ENCODE measurements around the gene CNOT6.
"Not testable (repeated sequence)": the region's sequence is repeated elsewhere in the genome, so short reads cannot be mapped to it uniquely, and the experiment has no call there.

Gene CNOT6

GRCh38 chr5:180522330-180522729, 28.2 kb downstream of the CNOT6 start:
- no peak for DNase-seq

- DNase-seq = no peak
Observed at GRCh38 chr5:180523629-180524466, 29.7 kb downstream of the CNOT6 start.

- DNase-seq = peak; percentile 37
Observed at GRCh38 chr5:180525399-180525798, 31.2 kb downstream of the CNOT6 start.

- no peak for DNase-seq
Observed at GRCh38 chr5:180526269-180526668, 32.1 kb downstream of the CNOT6 start.

- DNase-seq = no peak
Observed at GRCh38 chr5:180527659-180528058, 33.5 kb downstream of the CNOT6 start.

GRCh38 chr5:180531036-180531585, 36.9 kb downstream of the CNOT6 start:
- not testable (repeated sequence) for DNase-seq

GRCh38 chr5:180532268-180532667, 38.1 kb downstream of the CNOT6 start:
- DNase-seq = no peak

GRCh38 chr5:180533845-180534244, 39.7 kb downstream of the CNOT6 start:
- DNase-seq = no peak

GRCh38 chr5:180535573-180535972, 41.4 kb downstream of the CNOT6 start:
- no peak for DNase-seq

GRCh38 chr5:180540050-180540694, 46.0 kb downstream of the CNOT6 start:
- no peak for DNase-seq

- DNase-seq = no peak
Observed at GRCh38 chr5:180541710-180542109, 47.5 kb downstream of the CNOT6 start.

- no peak for DNase-seq
Observed at GRCh38 chr5:180545248-180545647, 51.1 kb downstream of the CNOT6 start.

- peak; percentile 44 for DNase-seq
Observed at GRCh38 chr5:180548563-180548962, 54.4 kb downstream of the CNOT6 start.

- peak; percentile 96 for DNase-seq
Observed at GRCh38 chr5:180553530-180553929, 59.4 kb downstream of the CNOT6 start.

GRCh38 chr5:180555168-180555921, 61.2 kb downstream of the CNOT6 start:
- DNase-seq = peak; percentile 94

GRCh38 chr5:180557217-180557809, 63.1 kb downstream of the CNOT6 start:
- DNase-seq = no peak

- DNase-seq = no peak
Observed at GRCh38 chr5:180558232-180558631, 64.1 kb downstream of the CNOT6 start.

GRCh38 chr5:180563994-180564393, 69.8 kb downstream of the CNOT6 start:
- DNase-seq = no peak

- no peak for DNase-seq
Observed at GRCh38 chr5:180568914-180569313, 74.7 kb downstream of the CNOT6 start.

- no peak for DNase-seq
Observed at GRCh38 chr5:180575571-180575970, 81.4 kb downstream of the CNOT6 start.

GRCh38 chr5:180580681-180581080, 86.5 kb downstream of the CNOT6 start:
- no peak for DNase-seq

- DNase-seq = no peak
Observed at GRCh38 chr5:180583738-180584137, 89.6 kb downstream of the CNOT6 start.

GRCh38 chr5:180586204-180586603, 92.0 kb downstream of the CNOT6 start:
- DNase-seq = no peak

All from OCI-M1 (cell line).